Measurements from ENCODE around the gene SCGB2B2.
"Not testable (repeated sequence)": the region's sequence is repeated elsewhere in the genome, so short reads cannot be mapped to it uniquely, and the experiment has no call there.

The SCGB2B2 gene

GRCh38 chr19:34668077-34668689 is 8.8 kb downstream of the SCGB2B2 start:
- DNase-seq = not testable (repeated sequence)

GRCh38 chr19:34667349-34668076 is 9.4 kb downstream of the SCGB2B2 start:
- no peak for DNase-seq

GRCh38 chr19:34666958-34667265 is 10.0 kb downstream of the SCGB2B2 start:
- DNase-seq = no peak

GRCh38 chr19:34666200-34666957 is 10.6 kb downstream of the SCGB2B2 start:
- no peak for DNase-seq

- not testable (repeated sequence) for DNase-seq
These were observed 11.7 kb downstream of the SCGB2B2 start for GRCh38 chr19:34665275-34665674.

GRCh38 chr19:34664870-34665269 is 12.1 kb downstream of the SCGB2B2 start:
- no peak for DNase-seq

- DNase-seq = no peak
These were observed 12.8 kb downstream of the SCGB2B2 start for GRCh38 chr19:34664168-34664567.

GRCh38 chr19:34662919-34663318 is 14.0 kb downstream of the SCGB2B2 start:
- peak; percentile 38 for DNase-seq

GRCh38 chr19:34661357-34661756 is 15.6 kb downstream of the SCGB2B2 start:
- no peak for DNase-seq

GRCh38 chr19:34655651-34656050 is 21.3 kb downstream of the SCGB2B2 start:
- DNase-seq = no peak

- no peak for DNase-seq
These were observed 22.2 kb downstream of the SCGB2B2 start for GRCh38 chr19:34654796-34655195.

GRCh38 chr19:34651747-34652146 is 25.2 kb downstream of the SCGB2B2 start:
- no peak for DNase-seq

GRCh38 chr19:34649886-34650543 is 26.9 kb downstream of the SCGB2B2 start:
- no peak for DNase-seq

GRCh38 chr19:34645551-34645950 is 31.4 kb downstream of the SCGB2B2 start:
- DNase-seq = no peak

GRCh38 chr19:34644991-34645461 is 31.9 kb downstream of the SCGB2B2 start:
- DNase-seq = no peak

GRCh38 chr19:34642241-34642640 is 34.7 kb downstream of the SCGB2B2 start:
- no peak for DNase-seq

- DNase-seq = peak; percentile 59
These were observed 37.4 kb downstream of the SCGB2B2 start for GRCh38 chr19:34639491-34640085.

GRCh38 chr19:34633802-34634201 is 43.2 kb downstream of the SCGB2B2 start:
- DNase-seq = no peak

Measured in NCI-H2171 (cell line).